ENCODE measurements around the gene ARHGAP29.

The ARHGAP29 gene

GRCh38 chr1:94236013-94236491, 1.3 kb downstream of the ARHGAP29 start:
- no peak for DNase-seq (ENCODE audit: low read depth)

- no peak for DNase-seq (ENCODE audit: low read depth)
Measured at GRCh38 chr1:94235189-94236012, 2.0 kb downstream of the ARHGAP29 start.

- DNase-seq (ENCODE audit: low read depth): no peak
Measured at GRCh38 chr1:94234615-94235014, 2.8 kb downstream of the ARHGAP29 start.

GRCh38 chr1:94231746-94232145, 5.6 kb downstream of the ARHGAP29 start:
- no peak for DNase-seq (ENCODE audit: low read depth)

- no peak for DNase-seq (ENCODE audit: low read depth)
Measured at GRCh38 chr1:94230920-94231319, 6.5 kb downstream of the ARHGAP29 start.

GRCh38 chr1:94228640-94229375, 8.6 kb downstream of the ARHGAP29 start:
- DNase-seq (ENCODE audit: low read depth): no peak

- no peak for DNase-seq (ENCODE audit: low read depth)
Measured at GRCh38 chr1:94227624-94228023, 9.8 kb downstream of the ARHGAP29 start.

GRCh38 chr1:94225845-94226244, 11.5 kb downstream of the ARHGAP29 start:
- DNase-seq (ENCODE audit: low read depth): no peak

- no peak for DNase-seq (ENCODE audit: low read depth)
Measured at GRCh38 chr1:94218332-94218731, 19.1 kb downstream of the ARHGAP29 start.

GRCh38 chr1:94215955-94216354, 21.4 kb downstream of the ARHGAP29 start:
- no peak for DNase-seq (ENCODE audit: low read depth)

GRCh38 chr1:94209982-94210381, 27.4 kb downstream of the ARHGAP29 start:
- no peak for DNase-seq (ENCODE audit: low read depth)

- peak; percentile 8 for DNase-seq (ENCODE audit: low read depth)
Measured at GRCh38 chr1:94209425-94209824, 28.0 kb downstream of the ARHGAP29 start.

- no peak for DNase-seq (ENCODE audit: low read depth)
Measured at GRCh38 chr1:94207695-94208094, 29.7 kb downstream of the ARHGAP29 start.

- DNase-seq (ENCODE audit: low read depth): no peak
Measured at GRCh38 chr1:94205639-94206038, 31.7 kb downstream of the ARHGAP29 start.

GRCh38 chr1:94202241-94202640, 35.1 kb downstream of the ARHGAP29 start:
- no peak for DNase-seq (ENCODE audit: low read depth)

- no peak for DNase-seq (ENCODE audit: low read depth)
Measured at GRCh38 chr1:94199398-94199797, 38.0 kb downstream of the ARHGAP29 start.

GRCh38 chr1:94194079-94194865, 43.1 kb downstream of the ARHGAP29 start:
- DNase-seq (ENCODE audit: low read depth): no peak

GRCh38 chr1:94193128-94193527, 44.3 kb downstream of the ARHGAP29 start:
- DNase-seq (ENCODE audit: low read depth): no peak

GRCh38 chr1:94191216-94191615, 46.2 kb downstream of the ARHGAP29 start:
- no peak for DNase-seq (ENCODE audit: low read depth)

- DNase-seq (ENCODE audit: low read depth): no peak
Measured at GRCh38 chr1:94186946-94187345, 50.4 kb downstream of the ARHGAP29 start.

GRCh38 chr1:94183197-94183815, 54.1 kb downstream of the ARHGAP29 start:
- no peak for DNase-seq (ENCODE audit: low read depth)

- no peak for DNase-seq (ENCODE audit: low read depth)
Measured at GRCh38 chr1:94182191-94182590, 55.2 kb downstream of the ARHGAP29 start.
